Measurements from ENCODE around the gene FBXW9. TPM values are rescaled to one million over a fixed set of nuclear protein-coding genes. Genes with fewer than 3 reads are reported as not detected.

Gene FBXW9
- total RNA-seq (10 to 100 TPM in 1 of 5 donors, 1 to 10 TPM in 3, under 1 TPM in 1; 0.29 to 10.9 (median 2.7) TPM), polyA plus RNA-seq (1 to 10 TPM; 4.6 to 9.8 (median 5.8) TPM)
- long read RNA-seq, donor 1, partial matches to known transcripts, result 0 of 2 reads
- long read RNA-seq, donor 1, other reads (novel, unspliced or antisense), result 0 of 2 reads
- long read RNA-seq, donor 2, partial matches to known transcripts, result 0 of 2 reads
- long read RNA-seq, donor 2, other reads (novel, unspliced or antisense), result 0 of 2 reads
- long read RNA-seq, donor 3, result 0 reads
- long read RNA-seq, donor 4, result 0 reads
- long read RNA-seq, donor 5, partial matches to known transcripts, result 0 of 1 reads
- long read RNA-seq, donor 5, other reads (novel, unspliced or antisense), result 0 of 1 reads
- long read RNA-seq, donor 6, partial matches to known transcripts, result 0 of 4 reads
- long read RNA-seq, donor 6, other reads (novel, unspliced or antisense), result 0 of 4 reads
- long read RNA-seq, donor 7, partial matches to known transcripts, result 0 of 2 reads
- long read RNA-seq, donor 7, other reads (novel, unspliced or antisense), result 0 of 2 reads
- long read RNA-seq, donor 8, partial matches to known transcripts, result 0 of 1 reads
- long read RNA-seq, donor 8, other reads (novel, unspliced or antisense), result 0 of 1 reads
- long read RNA-seq, donor 9, partial matches to known transcripts, result 0 of 1 reads
- long read RNA-seq, donor 9, other reads (novel, unspliced or antisense), result 0 of 1 reads
- long read RNA-seq, donor 10, partial matches to known transcripts, result 0 of 2 reads
- long read RNA-seq, donor 10, other reads (novel, unspliced or antisense), result 0 of 2 reads

GRCh38 chr19:12696366-12697335 is at the start of gene FBXW9:
Gene FBXW9, minus strand, starts transcription at chr19:12696631. Its CDS starts 50 bp downstream, at chr19:12696581.
- Histone ChIP-seq H3K4me3 (peak within 1 kb of the TSS; percentile 84 to 100 (median 96)), H3K9me3 (no peaks in the 10 kb centered on the region), H3K27ac (peak within 1 kb of the TSS; percentile 81 to 94 (median 89)), H3K4me1 (peaks cover 16 to 29% (median 28%) of the 10 kb centered on the region in 4 donors), H3K27me3 (no peaks in the 10 kb centered on the region), H3K36me3 (peaks cover 13 to 36% (median 31%) of the 10 kb centered on the region in 4 donors)
- WGBS, 5 donors, result 6 to 14% (median 9%) methylated on average over 15 to 59 of the region's 59 CpGs
- TF ChIP-seq POLR2A (IDR thresholded peaks at IDR 0.05) (no peak), EP300 (IDR thresholded peaks at IDR 0.05) (no peak), POLR2AphosphoS5 (IDR thresholded peaks at IDR 0.05) (peak; percentile 90 to 97 (median 91)), CTCF (IDR thresholded peaks at IDR 0.05) (peak in 1 of 7 experiments; percentile 29)
- intact Hi-C loops (cut with DNase I; ENCODE audit: low total_unique reads), result no loop called here
- peak; percentile 98 for DNase-seq

- H3K36me3 ChIP-seq, result peaks cover 34 to 82% (median 78%) of the 10 kb centered on the region in 4 donors
- H3K27ac ChIP-seq, result no peak overlapping the region
Measured at GRCh38 chr19:12745166-12745897, 48.9 kb upstream of the FBXW9 start.

GRCh38 chr19:12737835-12738351 is 41.5 kb upstream of the FBXW9 start:
- no peaks in the 10 kb centered on the region for H3K9me3 ChIP-seq
- H3K27me3 ChIP-seq, result no peaks in the 10 kb centered on the region
- peak overlapping the region in 4 of 5 donors; percentile 83 to 90 (median 84) for H3K27ac ChIP-seq
- peaks cover 17 to 45% (median 44%) of the 10 kb centered on the region in 4 donors for H3K36me3 ChIP-seq
- intact Hi-C loops (cut with DNase I; ENCODE audit: low total_unique reads), result no loop called here
- no peak for DNase-seq
- TF ChIP-seq CTCF (IDR thresholded peaks at IDR 0.05) (no peak), POLR2AphosphoS5 (IDR thresholded peaks at IDR 0.05) (no peak), EP300 (IDR thresholded peaks at IDR 0.05) (no peak), POLR2A (IDR thresholded peaks at IDR 0.05) (no peak)
- 10 to 16% (median 11%) methylated on average over 13 of the region's 13 CpGs for WGBS, 5 donors
- peaks cover 29 to 48% (median 44%) of the 10 kb centered on the region in 4 donors for H3K4me1 ChIP-seq
- peak overlapping the region; percentile 85 to 99 (median 92) for H3K4me3 ChIP-seq

More at GRCh38 chr19:12745166-12745897, 48.9 kb upstream of the FBXW9 start:
- Histone ChIP-seq H3K9me3 (peaks cover 0 to 8% (median 6%) of the 10 kb centered on the region in 4 donors), H3K27me3 (peaks cover 0 to 11% (median 8%) of the 10 kb centered on the region in 3 donors), H3K4me3 (no peak overlapping the region), H3K4me1 (peaks cover 0 to 9% (median 0%) of the 10 kb centered on the region in 4 donors)
- no peak for DNase-seq
- WGBS, 5 donors, result 83 to 89% (median 86%) methylated on average over 20 to 22 of the region's 22 CpGs
- intact Hi-C loops (cut with DNase I; ENCODE audit: low total_unique reads), result no loop called here
- TF ChIP-seq POLR2A (IDR thresholded peaks at IDR 0.05), result no peak
- TF ChIP-seq EP300 (IDR thresholded peaks at IDR 0.05), result no peak
- TF ChIP-seq POLR2AphosphoS5 (IDR thresholded peaks at IDR 0.05), result no peak
- TF ChIP-seq CTCF (IDR thresholded peaks at IDR 0.05), result no peak

All from stomach (tissue), 19 donors.